ENCODE measurements around the gene MTF2.

Gene MTF2

GRCh38 chr1:93109578-93109977, 30.5 kb downstream of the MTF2 start:
- Histone ChIP-seq H3K27ac (ENCODE audit: low read depth, low read length) (no peak overlapping the region), H3K4me1 (ENCODE audit: control insufficient read depth in 1 of 2, insufficient read depth in 2 of 2, low read length in 2 of 2) (peaks cover 0 to 3% of the 10 kb centered on the region in 2 donors), H3K4me3 (ENCODE audit: low read depth in 1 of 2, low read length in 2 of 2) (no peak overlapping the region), H3K9ac (ENCODE audit: low read depth in 1 of 2, low read length in 2 of 2) (no peak overlapping the region), H3K9me3 (ENCODE audit: control insufficient read depth in 1 of 2, low read length in 2 of 2) (peaks cover 0 to 3% of the 10 kb centered on the region in 2 donors), H3K27me3 (ENCODE audit: control insufficient read depth in 1 of 2, insufficient read depth in 2 of 2, low read length in 2 of 2) (no peaks in the 10 kb centered on the region), H3K36me3 (ENCODE audit: control insufficient read depth in 1 of 2, insufficient read depth in 2 of 2, low read length in 2 of 2) (peaks cover 0 to 8% of the 10 kb centered on the region in 2 donors)

- Histone ChIP-seq H3K4me1 (ENCODE audit: control insufficient read depth in 1 of 2, insufficient read depth in 2 of 2, low read length in 2 of 2) (peaks cover 0 to 3% of the 10 kb centered on the region in 2 donors), H3K36me3 (ENCODE audit: control insufficient read depth in 1 of 2, insufficient read depth in 2 of 2, low read length in 2 of 2) (peaks cover 3 to 20% of the 10 kb centered on the region in 2 donors), H3K27ac (ENCODE audit: low read depth, low read length) (no peak overlapping the region), H3K4me3 (ENCODE audit: low read depth in 1 of 2, low read length in 2 of 2) (no peak overlapping the region), H3K9me3 (ENCODE audit: control insufficient read depth in 1 of 2, low read length in 2 of 2) (peaks cover 0 to 3% of the 10 kb centered on the region in 2 donors), H3K9ac (ENCODE audit: low read depth in 1 of 2, low read length in 2 of 2) (no peak overlapping the region), H3K27me3 (ENCODE audit: control insufficient read depth in 1 of 2, insufficient read depth in 2 of 2, low read length in 2 of 2) (no peaks in the 10 kb centered on the region)
These were observed 32.0 kb downstream of the MTF2 start for GRCh38 chr1:93111065-93111464.

- H3K4me1 ChIP-seq (ENCODE audit: control insufficient read depth in 1 of 2, insufficient read depth in 2 of 2, low read length in 2 of 2), result peaks cover 0 to 3% of the 10 kb centered on the region in 2 donors
- no peak overlapping the region for H3K27ac ChIP-seq (ENCODE audit: low read depth, low read length)
- H3K36me3 ChIP-seq (ENCODE audit: control insufficient read depth in 1 of 2, insufficient read depth in 2 of 2, low read length in 2 of 2), result peaks cover 5 to 25% of the 10 kb centered on the region in 2 donors
- no peak overlapping the region for H3K4me3 ChIP-seq (ENCODE audit: low read depth in 1 of 2, low read length in 2 of 2)
- H3K9me3 ChIP-seq (ENCODE audit: control insufficient read depth in 1 of 2, low read length in 2 of 2), result peaks cover 0 to 3% of the 10 kb centered on the region in 2 donors
- no peaks in the 10 kb centered on the region for H3K27me3 ChIP-seq (ENCODE audit: control insufficient read depth in 1 of 2, insufficient read depth in 2 of 2, low read length in 2 of 2)
- H3K9ac ChIP-seq (ENCODE audit: low read depth in 1 of 2, low read length in 2 of 2), result no peak overlapping the region
These were observed 32.5 kb downstream of the MTF2 start for GRCh38 chr1:93111561-93111960.

GRCh38 chr1:93113127-93113526, 34.0 kb downstream of the MTF2 start:
- Histone ChIP-seq H3K27ac (ENCODE audit: low read depth, low read length) (no peak overlapping the region), H3K9me3 (ENCODE audit: control insufficient read depth in 1 of 2, low read length in 2 of 2) (no peaks in the 10 kb centered on the region), H3K4me3 (ENCODE audit: low read depth in 1 of 2, low read length in 2 of 2) (no peak overlapping the region), H3K4me1 (ENCODE audit: control insufficient read depth in 1 of 2, insufficient read depth in 2 of 2, low read length in 2 of 2) (peaks cover 0 to 3% of the 10 kb centered on the region in 2 donors), H3K27me3 (ENCODE audit: control insufficient read depth in 1 of 2, insufficient read depth in 2 of 2, low read length in 2 of 2) (no peaks in the 10 kb centered on the region), H3K36me3 (ENCODE audit: control insufficient read depth in 1 of 2, insufficient read depth in 2 of 2, low read length in 2 of 2) (peaks cover 5 to 28% of the 10 kb centered on the region in 2 donors), H3K9ac (ENCODE audit: low read depth in 1 of 2, low read length in 2 of 2) (no peak overlapping the region)

GRCh38 chr1:93114391-93114790, 35.3 kb downstream of the MTF2 start:
- no peak overlapping the region for H3K9ac ChIP-seq (ENCODE audit: low read depth in 1 of 2, low read length in 2 of 2)
- no peaks in the 10 kb centered on the region for H3K27me3 ChIP-seq (ENCODE audit: control insufficient read depth in 1 of 2, insufficient read depth in 2 of 2, low read length in 2 of 2)
- no peak overlapping the region for H3K4me3 ChIP-seq (ENCODE audit: low read depth in 1 of 2, low read length in 2 of 2)
- H3K27ac ChIP-seq (ENCODE audit: low read depth, low read length), result no peak overlapping the region
- H3K36me3 ChIP-seq (ENCODE audit: control insufficient read depth in 1 of 2, insufficient read depth in 2 of 2, low read length in 2 of 2), result peaks cover 5 to 35% of the 10 kb centered on the region in 2 donors
- peaks cover 0 to 3% of the 10 kb centered on the region in 2 donors for H3K4me1 ChIP-seq (ENCODE audit: control insufficient read depth in 1 of 2, insufficient read depth in 2 of 2, low read length in 2 of 2)
- no peaks in the 10 kb centered on the region for H3K9me3 ChIP-seq (ENCODE audit: control insufficient read depth in 1 of 2, low read length in 2 of 2)

- Histone ChIP-seq H3K27me3 (ENCODE audit: control insufficient read depth in 1 of 2, insufficient read depth in 2 of 2, low read length in 2 of 2) (no peaks in the 10 kb centered on the region), H3K36me3 (ENCODE audit: control insufficient read depth in 1 of 2, insufficient read depth in 2 of 2, low read length in 2 of 2) (peaks cover 5 to 38% of the 10 kb centered on the region in 2 donors), H3K4me1 (ENCODE audit: control insufficient read depth in 1 of 2, insufficient read depth in 2 of 2, low read length in 2 of 2) (peaks cover 0 to 5% of the 10 kb centered on the region in 2 donors), H3K9me3 (ENCODE audit: control insufficient read depth in 1 of 2, low read length in 2 of 2) (no peaks in the 10 kb centered on the region), H3K9ac (ENCODE audit: low read depth in 1 of 2, low read length in 2 of 2) (no peak overlapping the region), H3K4me3 (ENCODE audit: low read depth in 1 of 2, low read length in 2 of 2) (no peak overlapping the region), H3K27ac (ENCODE audit: low read depth, low read length) (no peak overlapping the region)
These were observed 41.5 kb downstream of the MTF2 start for GRCh38 chr1:93120614-93121013.

GRCh38 chr1:93123201-93123783, 44.2 kb downstream of the MTF2 start:
- Histone ChIP-seq H3K9me3 (ENCODE audit: control insufficient read depth in 1 of 2, low read length in 2 of 2) (no peaks in the 10 kb centered on the region), H3K27me3 (ENCODE audit: control insufficient read depth in 1 of 2, insufficient read depth in 2 of 2, low read length in 2 of 2) (no peaks in the 10 kb centered on the region), H3K9ac (ENCODE audit: low read depth in 1 of 2, low read length in 2 of 2) (no peak overlapping the region), H3K4me3 (ENCODE audit: low read depth in 1 of 2, low read length in 2 of 2) (no peak overlapping the region), H3K27ac (ENCODE audit: low read depth, low read length) (no peak overlapping the region), H3K4me1 (ENCODE audit: control insufficient read depth in 1 of 2, insufficient read depth in 2 of 2, low read length in 2 of 2) (peaks cover 0 to 5% of the 10 kb centered on the region in 2 donors), H3K36me3 (ENCODE audit: control insufficient read depth in 1 of 2, insufficient read depth in 2 of 2, low read length in 2 of 2) (peaks cover 6 to 24% of the 10 kb centered on the region in 2 donors)

- H3K9ac ChIP-seq (ENCODE audit: low read depth in 1 of 2, low read length in 2 of 2), result no peak overlapping the region
- no peak overlapping the region for H3K4me3 ChIP-seq (ENCODE audit: low read depth in 1 of 2, low read length in 2 of 2)
- peaks cover 6 to 14% of the 10 kb centered on the region in 2 donors for H3K36me3 ChIP-seq (ENCODE audit: control insufficient read depth in 1 of 2, insufficient read depth in 2 of 2, low read length in 2 of 2)
- H3K4me1 ChIP-seq (ENCODE audit: control insufficient read depth in 1 of 2, insufficient read depth in 2 of 2, low read length in 2 of 2), result peaks cover 0 to 9% of the 10 kb centered on the region in 2 donors
- no peak overlapping the region for H3K27ac ChIP-seq (ENCODE audit: low read depth, low read length)
- no peaks in the 10 kb centered on the region for H3K9me3 ChIP-seq (ENCODE audit: control insufficient read depth in 1 of 2, low read length in 2 of 2)
- no peaks in the 10 kb centered on the region for H3K27me3 ChIP-seq (ENCODE audit: control insufficient read depth in 1 of 2, insufficient read depth in 2 of 2, low read length in 2 of 2)
These were observed 45.7 kb downstream of the MTF2 start for GRCh38 chr1:93124556-93125355.

- no peak overlapping the region for H3K4me3 ChIP-seq (ENCODE audit: low read depth in 1 of 2, low read length in 2 of 2)
- H3K36me3 ChIP-seq (ENCODE audit: control insufficient read depth in 1 of 2, insufficient read depth in 2 of 2, low read length in 2 of 2), result peaks cover 10 to 22% of the 10 kb centered on the region in 2 donors
- no peaks in the 10 kb centered on the region for H3K9me3 ChIP-seq (ENCODE audit: control insufficient read depth in 1 of 2, low read length in 2 of 2)
- no peak overlapping the region for H3K9ac ChIP-seq (ENCODE audit: low read depth in 1 of 2, low read length in 2 of 2)
- H3K27ac ChIP-seq (ENCODE audit: low read depth, low read length), result no peak overlapping the region
- H3K27me3 ChIP-seq (ENCODE audit: control insufficient read depth in 1 of 2, insufficient read depth in 2 of 2, low read length in 2 of 2), result no peaks in the 10 kb centered on the region
- peaks cover 0 to 10% of the 10 kb centered on the region in 2 donors for H3K4me1 ChIP-seq (ENCODE audit: control insufficient read depth in 1 of 2, insufficient read depth in 2 of 2, low read length in 2 of 2)
These were observed 50.5 kb downstream of the MTF2 start for GRCh38 chr1:93129507-93130099.

- Histone ChIP-seq H3K4me3 (ENCODE audit: low read depth in 1 of 2, low read length in 2 of 2) (no peak overlapping the region), H3K4me1 (ENCODE audit: control insufficient read depth in 1 of 2, insufficient read depth in 2 of 2, low read length in 2 of 2) (peaks cover 0 to 5% of the 10 kb centered on the region in 2 donors), H3K36me3 (ENCODE audit: control insufficient read depth in 1 of 2, insufficient read depth in 2 of 2, low read length in 2 of 2) (peaks cover 10 to 41% of the 10 kb centered on the region in 2 donors), H3K9me3 (ENCODE audit: control insufficient read depth in 1 of 2, low read length in 2 of 2) (no peaks in the 10 kb centered on the region), H3K9ac (ENCODE audit: low read depth in 1 of 2, low read length in 2 of 2) (no peak overlapping the region), H3K27ac (ENCODE audit: low read depth, low read length) (no peak overlapping the region), H3K27me3 (ENCODE audit: control insufficient read depth in 1 of 2, insufficient read depth in 2 of 2, low read length in 2 of 2) (no peaks in the 10 kb centered on the region)
These were observed 53.6 kb downstream of the MTF2 start for GRCh38 chr1:93132638-93133037.
